NB4 (cell line): ENCODE results near the gene OPCML.

Experiments
- DNase-seq: peaks from one replicate; pipeline ENCODE4 v3.0.0; 2010; ENCODE audit warnings: low read depth
- H3K4me3 ChIP-seq: one replicate; pipeline ENCODE4 v1.5.1; 2011; ENCODE audit warnings: mild to moderate bottlenecking, low read depth, low read length, moderate library complexity
- CTCF ChIP-seq: IDR thresholded peaks from one replicate; pipeline ENCODE4 v1.5.1; 2012; ENCODE audit warnings: low read depth, low read length
- MAX ChIP-seq: IDR thresholded peaks from 2 replicates; pipeline ENCODE4 v1.6.1; 2011; ENCODE audit warnings: low read depth, low read length
- MYC ChIP-seq: IDR thresholded peaks from 2 replicates; pipeline ENCODE4 v1.6.1; 2011; ENCODE audit warnings: low read depth, low read length
- POLR2A ChIP-seq: IDR thresholded peaks from 2 replicates; pipeline ENCODE4 v1.6.1; 2011; ENCODE audit warnings: mild to moderate bottlenecking; ENCODE audit not compliant: insufficient read length; ENCODE audit errors: extremely low read depth

OPCML gene

GRCh38 chr11:133133050-133133449 is 399.3 kb downstream of the OPCML start:
- DNase-seq, result no peak
- no peak for TF ChIP-seq MYC
- TF ChIP-seq MAX, result no peak
- TF ChIP-seq POLR2A, result no peak
- no peak for TF ChIP-seq CTCF

GRCh38 chr11:133127741-133128140 is 404.6 kb downstream of the OPCML start:
- DNase-seq, result no peak
- H3K4me3 ChIP-seq, result no peak overlapping the region
- no peak for TF ChIP-seq MYC
- no peak for TF ChIP-seq CTCF
- no peak for TF ChIP-seq POLR2A
- no peak for TF ChIP-seq MAX

More at GRCh38 chr11:133133050-133133449, 399.3 kb downstream of the OPCML start:
- no peak overlapping the region for H3K4me3 ChIP-seq

GRCh38 chr11:133123796-133124195 is 408.5 kb downstream of the OPCML start:
- no peak for DNase-seq
- H3K4me3 ChIP-seq, result no peak overlapping the region
- TF ChIP-seq POLR2A (no peak), CTCF (no peak), MAX (no peak), MYC (no peak)

GRCh38 chr11:133123366-133123765 is 408.9 kb downstream of the OPCML start:
- DNase-seq, result no peak
- TF ChIP-seq CTCF, result no peak
- no peak for TF ChIP-seq MAX
- no peak for TF ChIP-seq POLR2A
- no peak for TF ChIP-seq MYC

GRCh38 chr11:133122256-133122655 is 410.0 kb downstream of the OPCML start:
- no peak overlapping the region for H3K4me3 ChIP-seq
- DNase-seq, result no peak
- TF ChIP-seq POLR2A, result no peak
- no peak for TF ChIP-seq MAX
- no peak for TF ChIP-seq MYC
- TF ChIP-seq CTCF, result no peak

More at GRCh38 chr11:133123366-133123765, 408.9 kb downstream of the OPCML start:
- no peak overlapping the region for H3K4me3 ChIP-seq
